ENCODE data around the gene MAGI2. TPM values are rescaled to one million over a fixed set of nuclear protein-coding genes. Genes with fewer than 3 reads are reported as not detected.

The MAGI2 gene
- total RNA-seq, 4 donors from 2014 or later: 0.98 to 4.8 (median 2.5) TPM

DNA sequence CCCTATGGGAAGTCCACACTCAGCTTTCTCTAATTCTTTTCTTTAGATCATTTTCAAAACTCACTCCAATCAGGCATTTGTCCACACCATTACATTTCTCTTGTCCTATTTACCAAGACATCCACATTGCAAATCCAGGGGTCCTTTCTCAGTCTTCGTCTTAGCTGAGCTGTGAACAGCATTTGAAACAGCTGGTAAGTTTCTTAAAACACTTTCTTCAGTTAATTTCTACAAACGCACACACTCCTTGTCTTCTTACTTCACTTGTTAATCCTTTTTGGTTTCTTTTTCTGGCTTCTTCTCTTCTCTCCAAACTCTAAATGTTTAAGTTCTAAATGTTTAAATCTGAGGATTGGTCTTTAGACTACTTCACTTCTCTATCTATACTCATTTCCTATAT lies 885.6 kb downstream of the MAGI2 start:
- TF ChIP-seq POLR2A (IDR thresholded peaks at IDR 0.05) (no peak), CTCF (IDR thresholded peaks at IDR 0.05) (no peak), EP300 (IDR thresholded peaks at IDR 0.05) (no peak), POLR2AphosphoS5 (IDR thresholded peaks at IDR 0.05) (no peak)
- H3K27ac ChIP-seq: no peak overlapping the region
- H3K36me3 ChIP-seq: no peaks in the 10 kb centered on the region
- H3K9me3 ChIP-seq: no peaks in the 10 kb centered on the region
- no peaks in the 10 kb centered on the region for H3K4me1 ChIP-seq
- DNase-seq (ENCODE audit: low spot score in 2 of 2): no peak
- WGBS: 70% methylated on average over 2 of the region's 2 CpGs
- no peaks in the 10 kb centered on the region for H3K27me3 ChIP-seq
- H3K4me3 ChIP-seq: no peak overlapping the region

GRCh38 chr7:78565784-78566183 lies 887.7 kb downstream of the MAGI2 start:
- no peaks in the 10 kb centered on the region for H3K36me3 ChIP-seq
- H3K27me3 ChIP-seq: no peaks in the 10 kb centered on the region
- H3K27ac ChIP-seq: no peak overlapping the region
- no peak overlapping the region for H3K4me3 ChIP-seq
- WGBS: 74% methylated on average over 5 of the region's 5 CpGs
- H3K4me1 ChIP-seq: no peaks in the 10 kb centered on the region
- no peaks in the 10 kb centered on the region for H3K9me3 ChIP-seq
- DNase-seq (ENCODE audit: low spot score in 2 of 2): no peak
- no peak for TF ChIP-seq EP300 (IDR thresholded peaks at IDR 0.05)
- no peak for TF ChIP-seq POLR2AphosphoS5 (IDR thresholded peaks at IDR 0.05)

- Histone ChIP-seq H3K9me3 (no peaks in the 10 kb centered on the region), H3K36me3 (no peaks in the 10 kb centered on the region), H3K4me1 (no peaks in the 10 kb centered on the region), H3K4me3 (no peak overlapping the region), H3K27ac (no peak overlapping the region), H3K27me3 (no peaks in the 10 kb centered on the region)
- no peak for TF ChIP-seq POLR2AphosphoS5 (IDR thresholded peaks at IDR 0.05)
- no peak for TF ChIP-seq POLR2A (IDR thresholded peaks at IDR 0.05)
- TF ChIP-seq EP300 (IDR thresholded peaks at IDR 0.05): no peak
- TF ChIP-seq CTCF (IDR thresholded peaks at IDR 0.05): no peak
- no peak for DNase-seq (ENCODE audit: low spot score in 2 of 2)
- 74% methylated on average over 5 of the region's 5 CpGs for WGBS
Observed at GRCh38 chr7:78563191-78563590, 890.3 kb downstream of the MAGI2 start.

DNA sequence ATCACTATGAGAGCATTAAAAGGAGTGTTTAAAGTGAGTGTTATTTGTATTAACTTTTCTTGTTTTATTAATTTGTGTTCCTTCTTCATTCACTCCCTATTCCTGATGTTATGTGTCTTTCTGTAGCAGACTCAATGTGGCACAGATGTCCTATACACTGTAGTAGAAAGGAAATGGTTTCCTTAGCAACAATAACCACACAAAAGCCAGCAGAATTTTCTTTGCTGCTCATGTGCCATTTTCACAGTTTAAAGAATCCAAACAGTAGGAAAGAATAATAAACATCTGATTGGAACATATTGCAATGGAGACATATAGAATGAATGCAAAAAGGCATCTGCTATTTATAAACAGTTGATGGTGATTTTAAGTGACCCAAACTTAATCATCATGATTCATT lies 891.3 kb downstream of the MAGI2 start:
- H3K36me3 ChIP-seq: no peaks in the 10 kb centered on the region
- DNase-seq (ENCODE audit: low spot score in 2 of 2): no peak
- no peaks in the 10 kb centered on the region for H3K4me1 ChIP-seq
- H3K27ac ChIP-seq: no peak overlapping the region
- no peaks in the 10 kb centered on the region for H3K9me3 ChIP-seq
- TF ChIP-seq POLR2AphosphoS5 (IDR thresholded peaks at IDR 0.05): no peak
- TF ChIP-seq EP300 (IDR thresholded peaks at IDR 0.05): no peak
- TF ChIP-seq POLR2A (IDR thresholded peaks at IDR 0.05): no peak
- no peak for TF ChIP-seq CTCF (IDR thresholded peaks at IDR 0.05)
- H3K27me3 ChIP-seq: no peaks in the 10 kb centered on the region
- no peak overlapping the region for H3K4me3 ChIP-seq

- no peaks in the 10 kb centered on the region for H3K27me3 ChIP-seq
- WGBS: 64% methylated on average over 3 of the region's 3 CpGs
- DNase-seq (ENCODE audit: low spot score in 2 of 2): no peak
- no peaks in the 10 kb centered on the region for H3K4me1 ChIP-seq
- H3K4me3 ChIP-seq: no peak overlapping the region
- TF ChIP-seq CTCF (IDR thresholded peaks at IDR 0.05): no peak
- no peak for TF ChIP-seq POLR2A (IDR thresholded peaks at IDR 0.05)
- TF ChIP-seq EP300 (IDR thresholded peaks at IDR 0.05): no peak
- no peak for TF ChIP-seq POLR2AphosphoS5 (IDR thresholded peaks at IDR 0.05)
- no peaks in the 10 kb centered on the region for H3K9me3 ChIP-seq
- no peaks in the 10 kb centered on the region for H3K36me3 ChIP-seq
- H3K27ac ChIP-seq: no peak overlapping the region
Observed at GRCh38 chr7:78558566-78558965, 894.9 kb downstream of the MAGI2 start.

DNA sequence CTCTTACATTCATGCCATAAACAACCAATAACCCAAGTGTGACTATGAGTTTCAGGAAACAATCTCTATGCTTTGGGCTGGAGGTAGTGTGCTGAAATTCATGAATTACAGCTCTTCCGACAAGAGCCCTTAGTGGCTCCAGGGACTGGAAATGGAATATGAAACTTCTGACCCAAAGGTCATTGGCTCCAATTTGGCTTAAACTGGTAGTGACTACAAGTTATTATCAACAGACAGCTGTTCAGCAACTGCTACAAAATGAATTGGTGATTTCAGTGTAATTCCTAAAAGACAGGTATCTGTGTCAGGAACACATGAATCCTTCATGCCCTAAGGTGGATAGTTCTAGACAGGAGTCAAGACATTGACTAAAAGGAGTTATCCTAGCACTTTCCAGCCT lies 909.5 kb downstream of the MAGI2 start:
- Histone ChIP-seq H3K9me3 (no peaks in the 10 kb centered on the region), H3K4me1 (no peaks in the 10 kb centered on the region), H3K36me3 (no peaks in the 10 kb centered on the region), H3K27ac (no peak overlapping the region), H3K27me3 (no peaks in the 10 kb centered on the region), H3K4me3 (no peak overlapping the region)
- no peak for TF ChIP-seq POLR2AphosphoS5 (IDR thresholded peaks at IDR 0.05)
- TF ChIP-seq POLR2A (IDR thresholded peaks at IDR 0.05): no peak
- TF ChIP-seq CTCF (IDR thresholded peaks at IDR 0.05): no peak
- no peak for TF ChIP-seq EP300 (IDR thresholded peaks at IDR 0.05)
- 65% methylated on average over 1 of the region's 1 CpG for WGBS
- DNase-seq (ENCODE audit: low spot score in 2 of 2): no peak

Data from suprapubic skin (tissue), 4 donors.